ENCODE measurements around the gene CFH.
"Not testable (repeated sequence)": the region's sequence is repeated elsewhere in the genome, so short reads cannot be mapped to it uniquely, and the experiment has no call there.

CFH gene

DNA sequence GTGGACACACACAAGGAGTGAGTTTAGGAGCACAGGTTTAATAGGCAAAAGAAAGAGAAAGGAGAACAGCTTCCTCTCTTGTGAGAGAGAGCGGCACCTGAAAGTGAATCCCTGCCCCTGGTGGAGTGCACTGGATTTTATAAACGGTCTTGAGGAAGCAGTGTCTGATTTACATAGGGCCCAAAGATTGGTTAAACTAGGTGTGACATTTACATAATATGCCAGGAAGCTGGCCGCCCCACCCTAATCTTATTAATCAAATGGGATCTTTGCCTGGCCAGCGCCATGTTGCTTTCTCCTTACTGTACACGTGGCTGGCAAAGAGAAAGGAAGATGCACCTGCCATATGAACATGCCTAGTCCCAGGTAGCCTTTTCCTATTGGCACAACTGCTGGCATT, 38.7 kb downstream of the CFH start:
- DNase-seq (ENCODE audit: low spot score): no peak
- Histone ChIP-seq H3K27me3 (ENCODE audit: insufficient read depth, poor library complexity, severe bottlenecking) (no peaks in the 10 kb centered on the region), H3K4me3 (ENCODE audit: severe bottlenecking) (no peak overlapping the region), H3K9me3 (ENCODE audit: severe bottlenecking) (no peaks in the 10 kb centered on the region), H3K27ac (ENCODE audit: poor library complexity, severe bottlenecking) (no peak overlapping the region), H3K4me1 (ENCODE audit: insufficient read depth, poor library complexity, severe bottlenecking) (no peaks in the 10 kb centered on the region), H3K36me3 (ENCODE audit: low read depth) (no peaks in the 10 kb centered on the region)
- no peak for TF ChIP-seq CTCF (IDR thresholded peaks at IDR 0.05; ENCODE audit: poor library complexity, severe bottlenecking)
- no peak for ATAC-seq (ENCODE audit: low read depth)

DNA sequence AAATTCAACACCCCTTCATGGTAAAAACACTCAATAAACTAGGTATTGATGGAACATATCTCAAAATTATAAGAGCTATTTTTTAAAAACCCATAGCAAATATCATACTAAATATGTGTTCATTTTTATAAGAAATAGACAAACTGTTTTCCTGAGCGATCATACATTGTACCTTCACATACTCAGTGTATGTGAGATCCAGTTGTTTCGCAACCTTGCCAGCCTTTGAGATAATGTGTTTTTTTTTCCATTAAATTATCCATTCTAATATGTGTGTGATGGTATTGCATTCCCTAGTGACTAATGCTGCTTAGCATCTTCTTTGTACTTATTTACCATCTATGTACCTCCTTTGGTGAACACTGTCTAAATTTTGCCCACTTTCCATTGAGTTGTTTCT, 47.1 kb downstream of the CFH start:
- Histone ChIP-seq H3K9me3 (ENCODE audit: severe bottlenecking) (no peaks in the 10 kb centered on the region), H3K36me3 (ENCODE audit: low read depth) (no peaks in the 10 kb centered on the region), H3K27ac (ENCODE audit: poor library complexity, severe bottlenecking) (no peak overlapping the region), H3K4me3 (ENCODE audit: severe bottlenecking) (no peak overlapping the region), H3K4me1 (ENCODE audit: insufficient read depth, poor library complexity, severe bottlenecking) (no peaks in the 10 kb centered on the region), H3K27me3 (ENCODE audit: insufficient read depth, poor library complexity, severe bottlenecking) (no peaks in the 10 kb centered on the region)
- ATAC-seq (ENCODE audit: low read depth) (no peak), DNase-seq (ENCODE audit: low spot score) (no peak)
- TF ChIP-seq CTCF (IDR thresholded peaks at IDR 0.05; ENCODE audit: poor library complexity, severe bottlenecking): no peak

DNA sequence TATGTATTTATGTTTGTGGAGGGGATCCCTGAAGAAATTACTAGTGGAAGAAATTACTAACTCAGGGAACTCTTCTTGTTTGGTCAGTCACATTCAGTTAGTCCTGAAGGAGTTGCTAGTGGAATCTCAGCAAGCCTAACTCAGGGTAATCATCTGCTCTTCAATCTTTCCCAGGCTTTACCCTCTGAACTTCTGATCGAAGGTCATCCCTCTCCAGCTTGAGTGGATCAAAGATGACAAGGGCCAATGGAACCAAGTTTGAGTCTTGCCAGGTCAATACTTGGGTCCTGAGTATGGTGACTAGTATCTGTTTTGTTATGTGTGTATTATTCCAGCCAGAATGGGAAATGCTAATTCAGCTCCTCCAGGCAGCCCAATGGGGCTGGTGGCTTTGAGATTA, 49.3 kb downstream of the CFH start:
- no peaks in the 10 kb centered on the region for H3K4me1 ChIP-seq (ENCODE audit: insufficient read depth, poor library complexity, severe bottlenecking)
- no peak for TF ChIP-seq CTCF (IDR thresholded peaks at IDR 0.05; ENCODE audit: poor library complexity, severe bottlenecking)
- DNase-seq (ENCODE audit: low spot score) (no peak), ATAC-seq (ENCODE audit: low read depth) (no peak)
- no peak overlapping the region for H3K27ac ChIP-seq (ENCODE audit: poor library complexity, severe bottlenecking)
- no peaks in the 10 kb centered on the region for H3K9me3 ChIP-seq (ENCODE audit: severe bottlenecking)
- no peaks in the 10 kb centered on the region for H3K36me3 ChIP-seq (ENCODE audit: low read depth)
- no peaks in the 10 kb centered on the region for H3K27me3 ChIP-seq (ENCODE audit: insufficient read depth, poor library complexity, severe bottlenecking)
- no peak overlapping the region for H3K4me3 ChIP-seq (ENCODE audit: severe bottlenecking)

DNA sequence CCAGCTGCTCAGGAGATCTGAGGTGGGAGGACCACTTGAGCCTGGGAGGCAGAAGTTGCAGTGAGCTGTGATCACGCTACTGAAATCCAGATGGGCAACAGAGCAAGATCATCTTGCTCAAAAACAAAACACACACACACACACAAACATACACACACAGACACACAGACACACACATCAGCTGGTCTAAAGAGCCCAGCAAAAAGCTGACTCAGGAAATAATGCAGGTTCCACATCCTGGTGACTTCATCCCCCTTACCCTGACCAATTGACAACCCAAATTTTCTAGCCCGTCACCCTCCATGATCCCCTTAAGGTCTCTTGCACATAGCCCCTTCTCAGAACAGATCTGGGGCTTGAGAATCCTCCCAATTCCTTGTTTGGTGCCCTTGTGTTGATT, 58.0 kb downstream of the CFH start:
- DNase-seq (ENCODE audit: low spot score); H3K27me3 ChIP-seq (ENCODE audit: insufficient read depth, poor library complexity, severe bottlenecking); H3K27ac ChIP-seq (ENCODE audit: poor library complexity, severe bottlenecking); H3K4me3 ChIP-seq (ENCODE audit: severe bottlenecking); H3K4me1 ChIP-seq (ENCODE audit: insufficient read depth, poor library complexity, severe bottlenecking); ATAC-seq (ENCODE audit: low read depth); H3K9me3 ChIP-seq (ENCODE audit: severe bottlenecking); H3K36me3 ChIP-seq (ENCODE audit: low read depth): not testable (repeated sequence)

- no peaks in the 10 kb centered on the region for H3K27me3 ChIP-seq (ENCODE audit: insufficient read depth, poor library complexity, severe bottlenecking)
- no peak overlapping the region for H3K27ac ChIP-seq (ENCODE audit: poor library complexity, severe bottlenecking)
- TF ChIP-seq CTCF (IDR thresholded peaks at IDR 0.05; ENCODE audit: poor library complexity, severe bottlenecking): no peak
- no peak for DNase-seq (ENCODE audit: low spot score)
- H3K4me1 ChIP-seq (ENCODE audit: insufficient read depth, poor library complexity, severe bottlenecking): no peaks in the 10 kb centered on the region
- H3K4me3 ChIP-seq (ENCODE audit: severe bottlenecking): no peak overlapping the region
- H3K36me3 ChIP-seq (ENCODE audit: low read depth): no peaks in the 10 kb centered on the region
- H3K9me3 ChIP-seq (ENCODE audit: severe bottlenecking): no peaks in the 10 kb centered on the region
- no peak for ATAC-seq (ENCODE audit: low read depth)
These were observed 66.0 kb downstream of the CFH start for GRCh38 chr1:196717868-196718267.
